Amygdala (tissue), 56 donors: ENCODE data around the gene DNMT3B.
"Not testable (repeated sequence)": the region's sequence is repeated elsewhere in the genome, so short reads cannot be mapped to it uniquely, and the experiment has no call there.

Experiments used
- DNase-seq, 56 donors: peaks; one replicate each; lab custom pipeline; 2025; lab: John Stamatoyannopoulos, UW

Gene DNMT3B

GRCh38 chr20:32787168-32787567, 25.0 kb downstream of the DNMT3B start:
- DNase-seq, result no peak

GRCh38 chr20:32789896-32790750, 27.9 kb downstream of the DNMT3B start:
- peak in 55 of 56 donors; percentile 9 to 89 (median 55) for DNase-seq

- DNase-seq, result no peak
Measured at GRCh38 chr20:32790751-32791057, 28.5 kb downstream of the DNMT3B start.

GRCh38 chr20:32792316-32792715, 30.1 kb downstream of the DNMT3B start:
- peak in 14 of 56 donors; percentile 1 to 55 (median 14) for DNase-seq

GRCh38 chr20:32792731-32793458, 30.7 kb downstream of the DNMT3B start:
- DNase-seq, result no peak

GRCh38 chr20:32796383-32796948, 34.3 kb downstream of the DNMT3B start:
- no peak for DNase-seq

- no peak for DNase-seq
Measured at GRCh38 chr20:32796981-32797451, 34.8 kb downstream of the DNMT3B start.

GRCh38 chr20:32797571-32797970, 35.4 kb downstream of the DNMT3B start:
- DNase-seq, result not testable (repeated sequence)

- DNase-seq, result no peak
Measured at GRCh38 chr20:32798046-32798981, 36.1 kb downstream of the DNMT3B start.

- DNase-seq, result no peak
Measured at GRCh38 chr20:32803092-32803491, 40.9 kb downstream of the DNMT3B start.

GRCh38 chr20:32804022-32804715, 42.0 kb downstream of the DNMT3B start:
- DNase-seq, result no peak

- no peak for DNase-seq
Measured at GRCh38 chr20:32804817-32805216, 42.6 kb downstream of the DNMT3B start.

GRCh38 chr20:32805721-32806120, 43.5 kb downstream of the DNMT3B start:
- no peak for DNase-seq

GRCh38 chr20:32806356-32806755, 44.2 kb downstream of the DNMT3B start:
- DNase-seq, result no peak

GRCh38 chr20:32807706-32808105, 45.5 kb downstream of the DNMT3B start:
- no peak for DNase-seq

GRCh38 chr20:32808438-32808837, 46.3 kb downstream of the DNMT3B start:
- no peak for DNase-seq

GRCh38 chr20:32809907-32810306, 47.7 kb downstream of the DNMT3B start:
- no peak for DNase-seq

GRCh38 chr20:32810941-32811340, 48.8 kb downstream of the DNMT3B start:
- no peak for DNase-seq

- DNase-seq, result no peak
Measured at GRCh38 chr20:32811886-32812285, 49.7 kb downstream of the DNMT3B start.
